HepG2 (cell line): ENCODE data around the gene SPSB2. TPM values are rescaled to one million over a fixed set of nuclear protein-coding genes. Genes with fewer than 3 reads are reported as not detected.

Experiments used
- DNMT1 ChIP-seq: sonication (generic); formaldehyde crosslinking; IDR thresholded peaks from 2 replicates; pipeline ENCODE4 v1.5.1; 2020; ENCODE audit warnings: mild to moderate bottlenecking, missing genetic modification reagents
- DPF2 ChIP-seq: sonication (generic); formaldehyde crosslinking; IDR thresholded peaks from 2 replicates; pipeline ENCODE4 v1.4.0; 2020; ENCODE audit warnings: mild to moderate bottlenecking, low read depth, missing genetic modification reagents, borderline replicate concordance
- FOSL2 ChIP-seq: sonication (generic); formaldehyde crosslinking; IDR thresholded peaks from 2 replicates; pipeline ENCODE4 v1.4.0; 2020; ENCODE audit warnings: missing genetic modification reagents
- JDP2 ChIP-seq: sonication (generic); formaldehyde crosslinking; IDR thresholded peaks from 2 replicates; pipeline ENCODE4 v1.8.1; 2022; ENCODE audit warnings: missing genetic modification reagents, borderline replicate concordance
- KLF6 ChIP-seq: IDR thresholded peaks from 2 replicates; pipeline ENCODE4 v1.8.0; 2016; ENCODE audit warnings: missing biosample characterization, missing genetic modification reagents
- MBD4 ChIP-seq: IDR thresholded peaks from 2 replicates; pipeline ENCODE4 v1.6.1; 2012; ENCODE audit warnings: low read length, inconsistent platforms, borderline replicate concordance
- MYC ChIP-seq: sonication (generic); formaldehyde crosslinking; IDR thresholded peaks from 2 replicates; pipeline ENCODE4 v1.9.0; 2021; ENCODE audit warnings: missing genetic modification reagents, borderline replicate concordance
- NCOA2 ChIP-seq: sonication (generic); formaldehyde crosslinking; IDR thresholded peaks from 2 replicates; pipeline ENCODE4 v1.8.0; 2022; ENCODE audit warnings: inconsistent platforms
- NCOA5 ChIP-seq: sonication (generic); formaldehyde crosslinking; IDR thresholded peaks from 2 replicates; pipeline ENCODE4 v1.4.0; 2020; ENCODE audit warnings: missing genetic modification reagents
- NFKB2 ChIP-seq: sonication (generic); formaldehyde crosslinking; IDR thresholded peaks from 2 replicates; pipeline ENCODE4 v1.4.0; 2020; ENCODE audit warnings: missing genetic modification reagents, borderline replicate concordance
- RCOR2 ChIP-seq: IDR thresholded peaks from 2 replicates; pipeline ENCODE4 v1.6.1; 2016; ENCODE audit warnings: missing biosample characterization, missing genetic modification reagents
- SCMH1 ChIP-seq: sonication (generic); formaldehyde crosslinking; IDR thresholded peaks from 2 replicates; pipeline ENCODE4 v1.9.0; 2021; ENCODE audit warnings: missing genetic modification reagents, mild to moderate bottlenecking, borderline replicate concordance
- TCF7 ChIP-seq: sonication (generic); IDR thresholded peaks from 2 replicates; pipeline ENCODE4 v1.6.1; 2016; ENCODE audit warnings: antibody characterized with exemption, low read depth
- TGIF2 ChIP-seq: IDR thresholded peaks from 2 replicates; pipeline ENCODE4 v1.6.1; 2016; ENCODE audit warnings: control low read depth, missing compliant biosample characterization
- TSC22D2 ChIP-seq: sonication (generic); formaldehyde crosslinking; IDR thresholded peaks from 2 replicates; pipeline ENCODE4 v1.5.1; 2020; ENCODE audit warnings: missing genetic modification reagents, mild to moderate bottlenecking, borderline replicate concordance
- ZBTB38 ChIP-seq: sonication (generic); formaldehyde crosslinking; IDR thresholded peaks from 2 replicates; pipeline ENCODE4 v1.5.1; 2020; ENCODE audit warnings: mild to moderate bottlenecking, missing genetic modification reagents
- ZFP36L2 ChIP-seq: sonication (generic); formaldehyde crosslinking; IDR thresholded peaks from 2 replicates; pipeline ENCODE4 v1.4.0; 2020; ENCODE audit warnings: missing genetic modification reagents
- ZFY ChIP-seq: sonication (generic); formaldehyde crosslinking; IDR thresholded peaks from 2 replicates; pipeline ENCODE4 v1.4.0; 2020; ENCODE audit warnings: missing genetic modification reagents
- ZNF235 ChIP-seq: sonication (generic); formaldehyde crosslinking; IDR thresholded peaks from 2 replicates; pipeline ENCODE4 v1.8.1; 2023; ENCODE audit warnings: mild to moderate bottlenecking, missing genetic modification reagents, borderline replicate concordance
- ZNF619 ChIP-seq: sonication (generic); formaldehyde crosslinking; IDR thresholded peaks from 2 replicates; pipeline ENCODE4 v1.4.0; 2020; ENCODE audit warnings: mild to moderate bottlenecking, missing genetic modification reagents
- ZZZ3 ChIP-seq: sonication (generic); formaldehyde crosslinking; IDR thresholded peaks from 2 replicates; pipeline ENCODE4 v1.4.0; 2020; ENCODE audit warnings: missing genetic modification reagents, mild to moderate bottlenecking, borderline replicate concordance
- polyA plus RNA-seq, 8 experiments: library from polyadenylated mRNA; depleted of rRNA in 3 of 8; stranded (reverse) in 7 of 8; unstranded in 1 of 8; fragments of >200 nt; fragmentation: Illumina TruSeq in 4 of 8; extraction: Trizol in 4 of 8; gene quantifications; 2 replicates each; pipeline versions ENCODE4 v1.2.1 to v1.2.3, GENCODE V29; 2011 to 2016; ENCODE audit warnings: low read depth in 4 of 8, missing spikeins in 1 of 8, mixed read lengths in 1 of 8; ENCODE audit not compliant: insufficient read depth in 1 of 8
- total RNA-seq, 5 experiments: library from RNA; depleted of rRNA; stranded (reverse); fragments of >200 nt; fragmentation: Illumina TruSeq; extraction: Trizol; gene quantifications; 2 replicates each; pipeline ENCODE4 v1.2.3, GENCODE V29; 2016; ENCODE audit warnings: low read depth in 1 of 5
- TF ChIP-seq, protein P1 (sequence below): sonication (generic); formaldehyde crosslinking; IDR thresholded peaks from 2 replicates; pipeline ENCODE4 v1.4.0; 2020; ENCODE audit warnings: mild to moderate bottlenecking, missing genetic modification reagents, borderline replicate concordance
- TF ChIP-seq, protein P2 (sequence below): sonication (generic); formaldehyde crosslinking; IDR thresholded peaks from 2 replicates; pipeline ENCODE4 v1.9.0; 2022; ENCODE audit warnings: missing genetic modification reagents, mild to moderate bottlenecking, borderline replicate concordance
- TF ChIP-seq, protein P3 (sequence below): sonication (generic); formaldehyde crosslinking; IDR thresholded peaks from 2 replicates; pipeline ENCODE4 v1.4.0; 2020; ENCODE audit warnings: missing genetic modification reagents
- TF ChIP-seq, protein P4 (sequence below): IDR thresholded peaks from 2 replicates; pipeline ENCODE4 v1.6.1; 2018; ENCODE audit warnings: missing genetic modification reagents, mild to moderate bottlenecking, missing compliant biosample characterization

SPSB2 gene
- total and polyA plus RNA-seq, 2 of the 13 experiments (the other 11 are each of a cell fraction or from before 2014, with no cell fraction given), result 2.0 to 6.2 TPM

DNA sequence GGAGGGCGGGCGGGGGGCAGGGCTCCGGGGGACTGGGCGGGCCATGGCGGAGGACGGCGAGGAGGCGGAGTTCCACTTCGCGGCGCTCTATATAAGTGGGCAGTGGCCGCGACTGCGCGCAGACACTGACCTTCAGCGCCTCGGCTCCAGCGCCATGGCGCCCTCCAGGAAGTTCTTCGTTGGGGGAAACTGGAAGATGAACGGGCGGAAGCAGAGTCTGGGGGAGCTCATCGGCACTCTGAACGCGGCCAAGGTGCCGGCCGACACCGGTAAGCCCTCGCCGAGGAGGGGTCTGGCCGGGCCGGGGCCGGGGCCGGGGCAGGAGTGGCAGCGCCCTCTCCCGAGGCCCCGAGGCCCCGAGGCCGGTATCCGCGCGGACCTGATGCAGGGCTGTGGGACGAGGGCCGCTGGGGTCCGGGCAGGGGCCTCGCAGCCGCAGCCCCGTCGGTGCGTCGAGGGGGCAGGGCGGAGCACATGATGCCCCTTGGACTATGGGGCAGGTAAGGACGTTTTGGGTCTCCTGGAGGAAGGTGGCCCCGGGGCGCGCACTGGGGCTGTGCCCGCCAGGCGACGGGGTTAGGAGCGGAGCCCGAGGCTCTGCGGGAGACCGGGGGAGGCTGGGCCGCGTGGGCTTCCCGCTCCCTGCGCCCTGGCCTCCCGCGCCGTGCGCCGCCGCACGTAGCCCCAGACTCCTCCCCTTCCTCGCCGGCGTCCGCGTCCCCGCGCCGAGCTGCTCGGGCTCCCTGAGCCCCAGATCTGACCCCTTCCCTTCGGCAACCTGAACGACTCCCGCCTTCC is 5.5 kb downstream of the SPSB2 start, which contains the start of gene TPI1 (continued):
- TF ChIP-seq, protein P1, sequence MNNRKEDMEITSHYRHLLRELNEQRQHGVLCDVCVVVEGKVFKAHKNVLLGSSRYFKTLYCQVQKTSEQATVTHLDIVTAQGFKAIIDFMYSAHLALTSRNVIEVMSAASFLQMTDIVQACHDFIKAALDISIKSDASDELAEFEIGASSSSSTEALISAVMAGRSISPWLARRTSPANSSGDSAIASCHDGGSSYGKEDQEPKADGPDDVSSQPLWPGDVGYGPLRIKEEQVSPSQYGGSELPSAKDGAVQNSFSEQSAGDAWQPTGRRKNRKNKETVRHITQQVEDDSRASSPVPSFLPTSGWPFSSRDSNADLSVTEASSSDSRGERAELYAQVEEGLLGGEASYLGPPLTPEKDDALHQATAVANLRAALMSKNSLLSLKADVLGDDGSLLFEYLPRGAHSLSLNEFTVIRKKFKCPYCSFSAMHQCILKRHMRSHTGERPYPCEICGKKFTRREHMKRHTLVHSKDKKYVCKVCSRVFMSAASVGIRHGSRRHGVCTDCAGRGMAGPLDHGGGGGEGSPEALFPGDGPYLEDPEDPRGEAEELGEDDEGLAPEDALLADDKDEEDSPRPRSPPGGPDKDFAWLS (CRISPR knock-in tag), result no peak
- no peak for TF ChIP-seq NFKB2 (CRISPR knock-in tag)
- TF ChIP-seq, protein P2, sequence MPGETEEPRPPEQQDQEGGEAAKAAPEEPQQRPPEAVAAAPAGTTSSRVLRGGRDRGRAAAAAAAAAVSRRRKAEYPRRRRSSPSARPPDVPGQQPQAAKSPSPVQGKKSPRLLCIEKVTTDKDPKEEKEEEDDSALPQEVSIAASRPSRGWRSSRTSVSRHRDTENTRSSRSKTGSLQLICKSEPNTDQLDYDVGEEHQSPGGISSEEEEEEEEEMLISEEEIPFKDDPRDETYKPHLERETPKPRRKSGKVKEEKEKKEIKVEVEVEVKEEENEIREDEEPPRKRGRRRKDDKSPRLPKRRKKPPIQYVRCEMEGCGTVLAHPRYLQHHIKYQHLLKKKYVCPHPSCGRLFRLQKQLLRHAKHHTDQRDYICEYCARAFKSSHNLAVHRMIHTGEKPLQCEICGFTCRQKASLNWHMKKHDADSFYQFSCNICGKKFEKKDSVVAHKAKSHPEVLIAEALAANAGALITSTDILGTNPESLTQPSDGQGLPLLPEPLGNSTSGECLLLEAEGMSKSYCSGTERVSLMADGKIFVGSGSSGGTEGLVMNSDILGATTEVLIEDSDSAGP, result no peak; the same call in 1 of the 2 replicates
- TF ChIP-seq, protein P3, sequence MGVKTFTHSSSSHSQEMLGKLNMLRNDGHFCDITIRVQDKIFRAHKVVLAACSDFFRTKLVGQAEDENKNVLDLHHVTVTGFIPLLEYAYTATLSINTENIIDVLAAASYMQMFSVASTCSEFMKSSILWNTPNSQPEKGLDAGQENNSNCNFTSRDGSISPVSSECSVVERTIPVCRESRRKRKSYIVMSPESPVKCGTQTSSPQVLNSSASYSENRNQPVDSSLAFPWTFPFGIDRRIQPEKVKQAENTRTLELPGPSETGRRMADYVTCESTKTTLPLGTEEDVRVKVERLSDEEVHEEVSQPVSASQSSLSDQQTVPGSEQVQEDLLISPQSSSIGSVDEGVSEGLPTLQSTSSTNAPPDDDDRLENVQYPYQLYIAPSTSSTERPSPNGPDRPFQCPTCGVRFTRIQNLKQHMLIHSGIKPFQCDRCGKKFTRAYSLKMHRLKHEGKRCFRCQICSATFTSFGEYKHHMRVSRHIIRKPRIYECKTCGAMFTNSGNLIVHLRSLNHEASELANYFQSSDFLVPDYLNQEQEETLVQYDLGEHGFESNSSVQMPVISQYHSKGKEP (CRISPR knock-in tag), result peak; percentile 77; the same call in 1 of the 2 replicates
- no peak; the same call in 1 of the 2 replicates for TF ChIP-seq ZNF235
- TF ChIP-seq TCF7, result no peak
- TF ChIP-seq TSC22D2 (CRISPR knock-in tag), result peak; percentile 74; the same call in 1 of the 2 replicates
- no peak for TF ChIP-seq ZZZ3
- no peak; the same call in 1 of the 2 replicates for TF ChIP-seq ZBTB38
- no peak for TF ChIP-seq TGIF2 (CRISPR knock-in tag)
- no peak for TF ChIP-seq NCOA5 (CRISPR knock-in tag)
- peak; percentile 22; the same call in 1 of the 2 replicates for TF ChIP-seq FOSL2 (CRISPR knock-in tag)
- TF ChIP-seq ZNF619 (CRISPR knock-in tag), result no peak
- TF ChIP-seq DPF2 (CRISPR knock-in tag), result no peak
- 0 out of 2 replicates have a peak, but pooled peaks have one; percentile 20 for TF ChIP-seq ZFP36L2 (CRISPR knock-in tag)
- TF ChIP-seq DNMT1 (CRISPR knock-in tag), result no peak
- TF ChIP-seq ZFY (CRISPR knock-in tag), result peak; percentile 72
- no peak for TF ChIP-seq JDP2 (CRISPR knock-in tag)
- TF ChIP-seq, protein P4, sequence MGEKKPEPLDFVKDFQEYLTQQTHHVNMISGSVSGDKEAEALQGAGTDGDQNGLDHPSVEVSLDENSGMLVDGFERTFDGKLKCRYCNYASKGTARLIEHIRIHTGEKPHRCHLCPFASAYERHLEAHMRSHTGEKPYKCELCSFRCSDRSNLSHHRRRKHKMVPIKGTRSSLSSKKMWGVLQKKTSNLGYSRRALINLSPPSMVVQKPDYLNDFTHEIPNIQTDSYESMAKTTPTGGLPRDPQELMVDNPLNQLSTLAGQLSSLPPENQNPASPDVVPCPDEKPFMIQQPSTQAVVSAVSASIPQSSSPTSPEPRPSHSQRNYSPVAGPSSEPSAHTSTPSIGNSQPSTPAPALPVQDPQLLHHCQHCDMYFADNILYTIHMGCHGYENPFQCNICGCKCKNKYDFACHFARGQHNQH (CRISPR knock-in tag), result peak; percentile 57
- TF ChIP-seq KLF6 (CRISPR knock-in tag), result 0 out of 2 replicates have a peak, but pooled peaks have one; percentile 81
- no peak for TF ChIP-seq SCMH1 (CRISPR knock-in tag)
- TF ChIP-seq MBD4, result no peak
- no peak for TF ChIP-seq RCOR2 (CRISPR knock-in tag)
- TF ChIP-seq MYC (CRISPR knock-in tag), result peak; percentile 67; the same call in 1 of the 2 replicates
- TF ChIP-seq NCOA2 (CRISPR knock-in tag), result peak; percentile 45; the same call in 1 of the 2 replicates
